ENCODE results near the gene NCF4.

NCF4 gene

DNA sequence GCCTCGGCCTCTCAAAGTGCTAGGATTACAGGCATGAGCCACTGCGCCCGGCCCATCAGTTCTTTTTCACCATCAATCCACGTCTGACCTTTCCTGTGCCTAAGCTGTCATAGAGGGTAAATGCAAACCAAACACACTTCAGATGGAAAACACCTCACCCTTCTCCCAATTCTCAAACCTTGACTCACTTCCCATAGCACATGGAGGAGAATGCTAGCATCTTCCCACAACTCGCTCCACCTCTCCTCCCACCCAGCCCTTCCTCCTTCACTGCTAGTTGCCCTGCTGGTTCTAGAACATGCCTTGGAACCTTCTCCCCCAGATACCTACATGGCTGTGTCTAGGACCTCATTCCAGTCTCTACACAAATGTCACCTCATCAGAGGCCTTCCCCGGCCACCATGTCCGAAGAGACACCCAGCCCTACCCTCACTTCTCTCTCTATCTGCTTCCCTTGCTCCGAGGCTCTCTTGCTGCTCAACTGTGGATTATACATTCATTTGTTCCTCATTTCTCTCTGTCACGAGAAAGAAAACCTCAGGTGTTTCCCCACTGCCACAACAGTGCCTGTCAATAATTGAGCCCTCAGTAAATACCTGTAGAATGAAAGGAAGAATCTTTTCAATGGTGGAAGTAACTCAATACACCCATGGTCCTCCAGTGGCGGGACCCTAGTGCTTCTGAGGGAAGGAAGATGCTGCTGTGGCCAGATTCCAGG is 21.3 kb upstream of the NCF4 start:
- Histone ChIP-seq H3K27me3 (peaks cover 14% of the 10 kb centered on the region; the same call in 1 of the 2 replicates), H3K9me3 (no peaks in the 10 kb centered on the region), H3K36me3 (no peaks in the 10 kb centered on the region), H3K4me3 (ENCODE audit: low read depth, low read length) (no peak overlapping the region), H3K4me1 (no peaks in the 10 kb centered on the region)
- no peak for DNase-seq
- TF ChIP-seq, protein P1, sequence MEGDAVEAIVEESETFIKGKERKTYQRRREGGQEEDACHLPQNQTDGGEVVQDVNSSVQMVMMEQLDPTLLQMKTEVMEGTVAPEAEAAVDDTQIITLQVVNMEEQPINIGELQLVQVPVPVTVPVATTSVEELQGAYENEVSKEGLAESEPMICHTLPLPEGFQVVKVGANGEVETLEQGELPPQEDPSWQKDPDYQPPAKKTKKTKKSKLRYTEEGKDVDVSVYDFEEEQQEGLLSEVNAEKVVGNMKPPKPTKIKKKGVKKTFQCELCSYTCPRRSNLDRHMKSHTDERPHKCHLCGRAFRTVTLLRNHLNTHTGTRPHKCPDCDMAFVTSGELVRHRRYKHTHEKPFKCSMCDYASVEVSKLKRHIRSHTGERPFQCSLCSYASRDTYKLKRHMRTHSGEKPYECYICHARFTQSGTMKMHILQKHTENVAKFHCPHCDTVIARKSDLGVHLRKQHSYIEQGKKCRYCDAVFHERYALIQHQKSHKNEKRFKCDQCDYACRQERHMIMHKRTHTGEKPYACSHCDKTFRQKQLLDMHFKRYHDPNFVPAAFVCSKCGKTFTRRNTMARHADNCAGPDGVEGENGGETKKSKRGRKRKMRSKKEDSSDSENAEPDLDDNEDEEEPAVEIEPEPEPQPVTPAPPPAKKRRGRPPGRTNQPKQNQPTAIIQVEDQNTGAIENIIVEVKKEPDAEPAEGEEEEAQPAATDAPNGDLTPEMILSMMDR (IDR thresholded peaks at IDR 0.05; ENCODE audit: low read depth, low read length) = no peak

DNA sequence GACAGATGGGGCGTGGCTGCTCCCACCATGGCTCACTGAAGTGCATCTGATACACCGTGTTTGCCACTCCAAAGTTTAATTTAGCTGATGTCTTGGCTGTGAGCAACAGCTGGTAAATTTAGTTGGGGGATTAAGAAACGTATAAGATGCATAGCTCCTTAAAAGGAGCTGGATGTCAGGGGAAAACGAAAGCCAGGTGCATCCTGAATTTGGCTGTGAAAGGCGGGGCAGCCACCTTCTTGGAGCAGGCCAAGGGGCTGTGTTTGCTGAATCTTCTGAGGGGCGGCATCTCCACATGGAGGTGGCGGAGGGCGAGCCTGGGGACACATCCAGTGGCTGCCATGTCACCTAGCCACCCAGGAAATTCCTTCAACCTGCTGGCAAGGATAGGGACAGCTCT is 20.7 kb upstream of the NCF4 start:
- no peaks in the 10 kb centered on the region for H3K4me1 ChIP-seq
- H3K27me3 ChIP-seq = peaks cover 14% of the 10 kb centered on the region; the same call in 1 of the 2 replicates
- no peak for DNase-seq
- H3K36me3 ChIP-seq = no peaks in the 10 kb centered on the region
- H3K4me3 ChIP-seq (ENCODE audit: low read depth, low read length) = no peak overlapping the region
- no peaks in the 10 kb centered on the region for H3K9me3 ChIP-seq
- TF ChIP-seq, protein P1 (IDR thresholded peaks at IDR 0.05; ENCODE audit: low read depth, low read length) = no peak

DNA sequence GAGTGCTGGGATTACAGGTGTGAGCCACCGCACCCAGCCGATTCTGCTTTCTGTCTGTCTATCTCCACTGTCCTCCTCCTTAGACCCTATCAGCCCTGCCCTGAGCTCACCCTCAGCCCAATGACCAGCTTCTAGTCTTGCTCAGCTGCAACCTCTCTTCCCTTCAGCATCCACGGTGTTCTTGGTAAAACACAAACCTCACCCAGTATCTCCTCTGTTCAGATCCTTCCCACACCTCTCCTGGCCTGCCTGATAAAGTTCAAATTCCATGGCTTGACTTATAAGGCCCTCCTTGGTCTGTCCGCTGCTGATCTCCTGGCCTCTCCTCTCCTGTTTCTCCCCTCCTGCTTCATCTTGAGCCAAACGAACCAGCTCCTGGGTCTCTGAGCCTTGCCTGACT is 14.5 kb upstream of the NCF4 start:
- H3K4me1 ChIP-seq = no peaks in the 10 kb centered on the region
- DNase-seq = no peak
- H3K9me3 ChIP-seq = no peaks in the 10 kb centered on the region
- no peak overlapping the region for H3K4me3 ChIP-seq (ENCODE audit: low read depth, low read length)
- H3K36me3 ChIP-seq = no peaks in the 10 kb centered on the region
- TF ChIP-seq, protein P1 (IDR thresholded peaks at IDR 0.05; ENCODE audit: low read depth, low read length) = no peak
- H3K27me3 ChIP-seq = peaks cover 16% of the 10 kb centered on the region; the same call in 1 of the 2 replicates

DNA sequence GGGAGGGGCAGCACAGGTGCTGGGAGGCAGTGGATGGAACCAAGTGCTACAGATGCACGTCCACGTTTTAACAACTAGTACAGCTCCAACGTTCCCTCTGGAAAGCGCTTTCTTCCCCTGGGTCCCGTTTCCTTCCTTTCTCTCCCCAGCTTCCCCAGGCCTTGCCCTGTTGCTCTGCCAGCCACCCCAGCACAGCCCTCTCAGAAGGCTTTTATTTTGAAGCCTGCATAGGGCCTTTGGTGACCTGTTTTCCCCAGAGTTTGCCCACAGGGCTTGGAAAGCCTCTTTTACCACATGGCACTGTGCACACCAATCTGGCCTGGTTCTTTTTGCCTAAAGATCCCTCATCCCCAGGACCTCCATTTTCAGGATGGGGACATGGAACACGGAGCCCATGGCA is 13.9 kb upstream of the NCF4 start:
- no peak overlapping the region for H3K4me3 ChIP-seq (ENCODE audit: low read depth, low read length)
- no peaks in the 10 kb centered on the region for H3K36me3 ChIP-seq
- no peak for DNase-seq
- TF ChIP-seq, protein P1 (IDR thresholded peaks at IDR 0.05; ENCODE audit: low read depth, low read length) = no peak
- H3K27me3 ChIP-seq = peaks cover 14% of the 10 kb centered on the region; the same call in 1 of the 2 replicates
- no peaks in the 10 kb centered on the region for H3K9me3 ChIP-seq
- no peaks in the 10 kb centered on the region for H3K4me1 ChIP-seq

DNA sequence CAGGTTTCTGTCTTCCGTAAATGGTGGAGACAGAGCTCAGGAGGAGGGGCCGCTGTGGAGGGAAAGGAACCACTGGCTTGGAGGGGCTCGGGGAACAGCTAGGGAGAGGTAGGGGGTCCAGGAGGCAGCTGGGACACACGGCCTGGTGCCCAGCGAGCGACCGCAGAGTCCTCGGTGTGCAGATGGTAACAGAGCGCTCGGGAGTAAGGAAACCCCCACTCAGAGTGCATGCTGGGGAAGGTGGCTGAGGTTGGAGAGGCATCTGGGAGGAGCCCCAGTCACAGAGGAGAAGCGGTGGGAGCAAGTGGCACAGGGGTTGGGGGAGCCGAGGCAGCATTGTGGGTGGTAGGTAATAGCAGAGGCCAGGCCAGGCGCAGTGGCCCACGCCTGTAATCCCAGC is 10.8 kb upstream of the NCF4 start:
- no peaks in the 10 kb centered on the region for H3K4me1 ChIP-seq
- H3K4me3 ChIP-seq (ENCODE audit: low read depth, low read length) = no peak overlapping the region
- H3K9me3 ChIP-seq = no peaks in the 10 kb centered on the region; the same call in 1 of the 2 replicates
- H3K36me3 ChIP-seq = no peaks in the 10 kb centered on the region
- DNase-seq = no peak
- TF ChIP-seq, protein P1 (IDR thresholded peaks at IDR 0.05; ENCODE audit: low read depth, low read length) = no peak
- H3K27me3 ChIP-seq = peaks cover 4% of the 10 kb centered on the region; the same call in 1 of the 2 replicates

DNA sequence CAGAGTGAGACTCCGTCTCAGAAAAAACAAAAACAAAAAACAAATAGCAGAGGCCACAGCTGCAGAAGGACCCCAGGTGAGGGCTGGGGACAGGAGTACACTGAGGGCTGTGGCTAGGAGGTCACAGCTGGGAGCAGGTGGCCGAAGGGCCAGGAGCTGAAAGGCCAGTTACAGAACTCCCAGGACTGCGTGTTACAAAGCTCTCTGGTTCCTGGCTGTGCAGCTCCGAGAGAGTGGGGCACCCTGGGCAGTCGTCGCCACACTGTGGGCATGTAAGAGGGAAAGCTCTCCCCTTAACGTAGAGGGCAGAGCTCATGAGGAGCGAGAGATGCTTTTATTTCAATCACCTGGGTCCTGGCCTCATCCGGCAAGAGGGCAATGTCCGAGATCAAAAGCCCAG is 10.1 kb upstream of the NCF4 start:
- H3K27me3 ChIP-seq = peaks cover 4% of the 10 kb centered on the region; the same call in 1 of the 2 replicates
- no peak overlapping the region for H3K4me3 ChIP-seq (ENCODE audit: low read depth, low read length)
- no peaks in the 10 kb centered on the region; the same call in 1 of the 2 replicates for H3K9me3 ChIP-seq
- TF ChIP-seq, protein P1 (IDR thresholded peaks at IDR 0.05; ENCODE audit: low read depth, low read length) = no peak
- H3K4me1 ChIP-seq = no peaks in the 10 kb centered on the region
- DNase-seq = no peak
- H3K36me3 ChIP-seq = no peaks in the 10 kb centered on the region
